HCT116 (cell line): ENCODE data around the gene TTC5. TPM values are rescaled to one million over a fixed set of nuclear protein-coding genes. Genes with fewer than 3 reads are reported as not detected.

ENCODE experiments used
- ATAC-seq: fragments of 200-7000 bp; cut with Tn5 transposase; 2 replicates; pipeline ENCODE4 v1.9.1; 2020; ENCODE audit warnings: mild to moderate bottlenecking, moderate library complexity
- BruUV-seq: library from RNA; stranded (reverse); fragments of 400-500 nt; replicated peaks from 2 replicates; lab custom pipeline; 2021; lab: Mats Ljungman, UMichigan
- CTCF ChIA-PET: fragments of 300-600 bp; sonication (Branson Sonifier 250); formaldehyde crosslinking; loops from one replicate; lab custom pipeline; 2021; ENCODE audit warnings: antibody characterized with exemption; lab: Charles Lee
- POLR2A ChIA-PET: fragments of 300-600, 350-600 bp; sonication (Branson Sonifier 250); formaldehyde crosslinking; loops from one replicate; lab custom pipeline; 2021; ENCODE audit warnings: antibody characterized with exemption; lab: Charles Lee
- RAD21 ChIA-PET, 2 experiments: fragments of 300-600 bp; sonication (Branson Sonifier 250); formaldehyde crosslinking; loops; one replicate each; lab custom pipeline; 2023; ENCODE audit warnings: low total read pairs in 2 of 2; ENCODE audit not compliant: uncharacterized antibody in 2 of 2, unreplicated experiment in 2 of 2, low non-redundant PET in 1 of 2; lab: Charles Lee
- DNase-seq: peaks from one replicate; pipeline ENCODE4 v3.0.0-alpha.2; 2010; ENCODE audit warnings: low read depth, low spot score
- H2AFZ ChIP-seq: fragments of 200-600 bp; shearing (Covaris generic), sonication (generic); 2 replicates; pipeline ENCODE4 v1.6.1; 2017; ENCODE audit warnings: low read depth, mixed run types, mixed read lengths, antibody characterized with exemption, low read length; ENCODE audit not compliant: poor library complexity, severe bottlenecking
- H3K27ac ChIP-seq: 2 replicates; pipeline ENCODE4 v1.5.1; 2012; ENCODE audit warnings: low read depth, low read length
- H3K27me3 ChIP-seq: fragments of 200-600 bp; sonication (generic); 2 replicates; pipeline ENCODE4 v1.6.1; 2016; ENCODE audit warnings: mixed run types, low read length, mixed read lengths; ENCODE audit not compliant: insufficient read depth
- H3K36me3 ChIP-seq, 2 experiments: fragments of 200-500 bp in 1 of 2; fragments of 200-600 bp in 1 of 2; sonication (Bioruptor generic) in 1 of 2; sonication (generic) in 1 of 2; 2 replicates each; pipeline versions ENCODE4 v1.5.1 to v1.6.1; 2014 to 2016; ENCODE audit warnings: low read length in 2 of 2, inconsistent platforms in 1 of 2, mixed read lengths in 1 of 2, mixed run types in 1 of 2; ENCODE audit not compliant: insufficient read depth in 2 of 2, control insufficient read depth in 1 of 2
- H3K4me1 ChIP-seq, 2 experiments: fragments of 200-600 bp in 1 of 2; sonication (generic) in 1 of 2; 2 replicates each; pipeline versions ENCODE4 v1.5.1 to v1.6.1; 2012 to 2017; ENCODE audit warnings: low read length in 2 of 2, inconsistent platforms in 1 of 2, mild to moderate bottlenecking in 1 of 2, mixed read lengths in 1 of 2, mixed run types in 1 of 2, moderate library complexity in 1 of 2; ENCODE audit not compliant: insufficient read depth in 2 of 2, control insufficient read depth in 1 of 2
- H3K4me2 ChIP-seq: fragments of 200-600 bp; sonication (generic); 2 replicates; pipeline ENCODE4 v1.6.1; 2017; ENCODE audit warnings: mixed run types, low read length, mixed read lengths
- H3K4me3 ChIP-seq, 2 experiments: fragments of 200-600 bp in 1 of 2; sonication (generic) in 1 of 2; replicated peaks in 1 of 2; 2 replicates each; pipeline ENCODE4 v1.5.1; 2011 to 2016; ENCODE audit warnings: low read length in 2 of 2, control low read depth in 1 of 2, low read depth in 1 of 2, mild to moderate bottlenecking in 1 of 2, mixed read lengths in 1 of 2, mixed run types in 1 of 2
- H3K79me2 ChIP-seq: fragments of 200-600 bp; sonication (generic); 2 replicates; pipeline ENCODE4 v1.6.1; 2017; ENCODE audit warnings: mild to moderate bottlenecking, mixed run types, low read length, moderate library complexity, mixed read lengths; ENCODE audit not compliant: insufficient read depth
- H3K9ac ChIP-seq: fragments of 200-600 bp; sonication (generic); 2 replicates; pipeline ENCODE4 v1.6.1; 2016; ENCODE audit warnings: low read length, mixed read lengths
- H3K9me2 ChIP-seq: fragments of 200-600 bp; sonication (generic), shearing (Covaris generic); 2 replicates; pipeline ENCODE4 v1.6.1; 2017; ENCODE audit warnings: mixed run types, mild to moderate bottlenecking, moderate library complexity; ENCODE audit not compliant: insufficient read depth
- H3K9me3 ChIP-seq, 2 experiments: fragments of 200-500 bp in 1 of 2; fragments of 200-600 bp in 1 of 2; sonication (Bioruptor generic) in 1 of 2; sonication (generic) in 1 of 2; 2 replicates each; pipeline ENCODE4 v1.6.1; 2014 to 2017; ENCODE audit warnings: low read length in 2 of 2, mixed read lengths in 2 of 2, inconsistent platforms in 1 of 2, low read depth in 1 of 2, mild to moderate bottlenecking in 1 of 2, mixed run types in 1 of 2, moderate library complexity in 1 of 2; ENCODE audit not compliant: control insufficient read depth in 1 of 2, insufficient read depth in 1 of 2
- H4K20me1 ChIP-seq: fragments of 200-600 bp; sonication (generic), shearing (Covaris generic); 2 replicates; pipeline ENCODE4 v1.6.1; 2017; ENCODE audit warnings: mixed run types, mild to moderate bottlenecking, moderate library complexity; ENCODE audit not compliant: insufficient read depth
- ATF3 ChIP-seq: IDR thresholded peaks from 2 replicates; pipeline ENCODE4 v1.6.1; 2012
- CBX3 ChIP-seq: IDR thresholded peaks from 2 replicates; pipeline ENCODE4 v1.6.1; 2012; ENCODE audit warnings: low read depth
- EGR1 ChIP-seq: IDR thresholded peaks from 2 replicates; pipeline ENCODE4 v1.6.1; 2012; ENCODE audit warnings: low read depth
- ELF1 ChIP-seq: IDR thresholded peaks from 2 replicates; pipeline ENCODE4 v1.6.1; 2012; ENCODE audit warnings: low read depth, borderline replicate concordance
- EZH2 ChIP-seq: fragments of 200-600 bp; sonication (generic); IDR thresholded peaks from 2 replicates; pipeline ENCODE4 v1.6.1; 2017; ENCODE audit warnings: antibody characterized with exemption, mixed run types
- EZH2phosphoT487 ChIP-seq: fragments of 200-600 bp; IDR thresholded peaks from 2 replicates; pipeline ENCODE4 v1.6.1; 2018; ENCODE audit warnings: antibody characterized with exemption, borderline replicate concordance
- JUND ChIP-seq: IDR thresholded peaks from 2 replicates; pipeline ENCODE4 v1.6.1; 2012
- POLR2A ChIP-seq: IDR thresholded peaks from 2 replicates; pipeline ENCODE4 v1.7.0; 2011; ENCODE audit warnings: borderline replicate concordance; ENCODE audit not compliant: insufficient read depth, insufficient read length; ENCODE audit errors: extremely low read depth
- POLR2AphosphoS5 ChIP-seq: IDR thresholded peaks from 2 replicates; pipeline ENCODE4 v1.6.1; 2011; ENCODE audit warnings: mild to moderate bottlenecking, low read depth, low read length, moderate library complexity
- RAD21 ChIP-seq: IDR thresholded peaks from 2 replicates; pipeline ENCODE4 v1.6.1; 2012; ENCODE audit warnings: low read depth, mild to moderate bottlenecking
- REST ChIP-seq: IDR thresholded peaks from 2 replicates; pipeline ENCODE4 v1.6.1; 2012; ENCODE audit warnings: low read depth
- SIN3A ChIP-seq: IDR thresholded peaks from 2 replicates; pipeline ENCODE4 v1.6.1; 2012; ENCODE audit warnings: low read depth
- SP1 ChIP-seq: IDR thresholded peaks from 2 replicates; pipeline ENCODE4 v1.6.1; 2012; ENCODE audit warnings: low read depth
- SRF ChIP-seq: IDR thresholded peaks from 2 replicates; pipeline ENCODE4 v1.6.1; 2012; ENCODE audit warnings: low read depth
- TCF7L2 ChIP-seq: IDR thresholded peaks from 2 replicates; pipeline ENCODE4 v1.7.0; 2011; ENCODE audit warnings: borderline replicate concordance, inconsistent platforms; ENCODE audit not compliant: insufficient read depth, insufficient read length; ENCODE audit errors: extremely low read depth
- YY1 ChIP-seq: IDR thresholded peaks from 2 replicates; pipeline ENCODE4 v1.6.1; 2011; ENCODE audit warnings: low read length, low read depth, moderate library complexity, mild to moderate bottlenecking; ENCODE audit not compliant: insufficient replicate concordance; ENCODE audit errors: extremely low read depth
- intact Hi-C: fragments of 100-400 bp; cut with micrococcal nuclease; formaldehyde crosslinking; loops from 2 replicates; pipeline ENCODE4 v1.10.0; 2022
- total RNA-seq: library from RNA; stranded (reverse); gene quantifications from one replicate; pipeline ENCODE4 v1.2.1, GENCODE V29; 2021; ENCODE audit not compliant: unreplicated experiment

The TTC5 gene
- total RNA-seq, 1 experiment from 2014 or later = 23.3 TPM

DNA sequence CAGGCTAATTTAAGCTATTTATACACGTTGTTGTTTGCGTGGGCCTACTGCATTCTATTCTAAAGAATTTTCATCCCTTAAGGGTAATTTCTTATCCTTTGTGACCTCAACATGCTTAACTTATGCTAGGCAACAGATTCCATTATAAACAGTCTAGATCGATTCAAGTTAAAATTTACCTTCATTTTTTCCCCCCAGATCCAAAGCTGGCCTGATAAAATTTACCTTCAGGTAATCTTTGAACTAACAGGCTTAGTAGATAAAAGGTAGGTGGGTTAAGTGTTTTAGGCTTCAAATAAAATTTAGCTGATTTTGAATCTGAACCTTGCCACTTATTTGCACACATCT lies 27.7 kb upstream of the TTC5 start:
- Histone ChIP-seq H3K36me3 (peaks cover 10 to 16% of the 10 kb centered on the region in 2 experiments), H4K20me1 (no peaks in the 10 kb centered on the region), H3K9ac (peak overlapping the region; percentile 90), H3K27ac (peak overlapping the region; percentile 32; the same call in 1 of the 2 replicates), H3K9me2 (no peaks in the 10 kb centered on the region), H3K4me1 (peaks cover 12 to 16% of the 10 kb centered on the region in 2 experiments), H2AFZ (peak overlapping the region; percentile 55), H3K9me3 (no peaks in the 10 kb centered on the region), H3K4me3 (peak overlapping the region; percentile 56 to 83), H3K27me3 (no peaks in the 10 kb centered on the region), H3K4me2 (peak overlapping the region; percentile 79), H3K79me2 (peaks cover 47% of the 10 kb centered on the region)
- RAD21 ChIA-PET = no interaction called here
- CTCF ChIA-PET = interaction anchor here (0.9 to 1.5 kb wide), 3 partner anchors 54 to 275 kb away, joined by 3 read pairs; no protein-coding TSS in a partner anchor
- TF ChIP-seq SP1 (0 out of 2 replicates have a peak, but pooled peaks have one; percentile 3), ATF3 (no peak)
- DNase-seq = no peak
- POLR2A ChIA-PET = interaction anchor here (3.0 kb wide), 1 partner anchor 9 kb away, joined by 41 read pairs; the partner anchor contains the start of gene PARP2
- peak; percentile 24 for ATAC-seq
- TSS peak; percentile 99 for BruUV-seq
- intact Hi-C loops = no loop called here

- Histone ChIP-seq H3K9me2 (no peaks in the 10 kb centered on the region), H3K4me3 (peak within 1 kb of the TSS; percentile 56 to 83), H3K9ac (peak within 1 kb of the TSS; percentile 90), H3K27ac (peak within 1 kb of the TSS; percentile 69), H3K9me3 (no peaks in the 10 kb centered on the region), H3K4me1 (peaks cover 12 to 16% of the 10 kb centered on the region in 2 experiments), H3K27me3 (no peaks in the 10 kb centered on the region), H3K4me2 (peak within 1 kb of the TSS; percentile 79), H2AFZ (peak within 1 kb of the TSS; percentile 55), H3K79me2 (peaks cover 52% of the 10 kb centered on the region), H4K20me1 (no peaks in the 10 kb centered on the region), H3K36me3 (peaks cover 10 to 22% of the 10 kb centered on the region in 2 experiments)
- BruUV-seq = TSS peak; percentile 85
- ATAC-seq (peak; percentile 98), DNase-seq (peak; percentile 91)
- intact Hi-C loops = no loop called here
- ChIA-PET RAD21 (interaction anchor here in 1 of 2 experiments (1.2 kb wide), 1 partner anchor 10 kb away, joined by 5 read pairs; no protein-coding TSS in a partner anchor), CTCF (interaction anchor here (1.2 to 1.5 kb wide), 2 partner anchors 9 to 83 kb away, joined by 3 read pairs; no protein-coding TSS in a partner anchor), POLR2A (interaction anchor here (3.0 kb wide), 1 partner anchor 10 kb away, joined by 41 read pairs; the partner anchor contains the start of gene PARP2)
- TF ChIP-seq ELF1 (peak; percentile 62), JUND (no peak), REST (no peak), EZH2phosphoT487 (no peak), SRF (peak; percentile 99), RAD21 (no peak), EZH2 (no peak), SIN3A (peak; percentile 52), TCF7L2 (no peak), POLR2AphosphoS5 (peak; percentile 77), EGR1 (no peak), CBX3 (no peak), YY1 (no peak), POLR2A (peak; percentile 76)
Measured at GRCh38 chr14:20332788-20333493, 27.2 kb upstream of the TTC5 start, which contains the start of gene CCNB1IP1. Gene CCNB1IP1, minus strand, starts transcription at chr14:20333279. Its CDS starts 16,756 bp downstream, at chr14:20316523.
